HG03196 (cell line): Measurements from ENCODE around the gene C19orf47.
"Not testable (repeated sequence)": the region's sequence is repeated elsewhere in the genome, so short reads cannot be mapped to it uniquely, and the experiment has no call there.

ENCODE experiments used
- ATAC-seq: cut with Tn5 transposase; IDR thresholded peaks from one replicate; pipeline ENCODE4 v1.9.1; 2021; ENCODE audit not compliant: unreplicated experiment

The C19orf47 gene

GRCh38 chr19:40377876-40378385, 29.7 kb upstream of the C19orf47 start:
- ATAC-seq = no peak

DNA sequence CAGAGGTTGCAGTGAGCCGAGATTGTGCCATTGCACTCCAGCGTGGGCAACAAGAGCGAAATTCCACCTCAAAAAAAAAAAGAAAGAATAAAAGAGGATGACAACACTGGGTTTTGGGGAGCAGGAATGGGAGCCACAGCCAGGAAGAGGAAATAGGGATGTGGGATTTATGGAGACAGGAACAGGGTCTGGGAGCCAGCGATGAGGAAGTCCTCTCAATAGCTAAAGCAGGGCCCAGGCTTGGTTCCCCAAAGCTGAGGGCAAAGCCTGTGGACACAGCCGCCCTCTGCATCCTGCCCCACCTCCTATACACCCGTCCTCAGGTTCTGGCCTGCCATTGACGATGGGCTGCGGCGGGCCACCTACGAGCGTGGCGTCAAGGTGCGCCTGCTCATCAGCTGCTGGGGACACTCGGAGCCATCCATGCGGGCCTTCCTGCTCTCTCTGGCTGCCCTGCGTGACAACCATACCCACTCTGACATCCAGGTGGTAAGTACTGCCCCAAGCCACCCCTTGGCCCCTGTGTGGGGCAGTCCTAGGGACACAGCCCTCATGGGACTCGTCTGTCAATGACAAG, 28.2 kb upstream of the C19orf47 start:
- ATAC-seq = no peak

DNA sequence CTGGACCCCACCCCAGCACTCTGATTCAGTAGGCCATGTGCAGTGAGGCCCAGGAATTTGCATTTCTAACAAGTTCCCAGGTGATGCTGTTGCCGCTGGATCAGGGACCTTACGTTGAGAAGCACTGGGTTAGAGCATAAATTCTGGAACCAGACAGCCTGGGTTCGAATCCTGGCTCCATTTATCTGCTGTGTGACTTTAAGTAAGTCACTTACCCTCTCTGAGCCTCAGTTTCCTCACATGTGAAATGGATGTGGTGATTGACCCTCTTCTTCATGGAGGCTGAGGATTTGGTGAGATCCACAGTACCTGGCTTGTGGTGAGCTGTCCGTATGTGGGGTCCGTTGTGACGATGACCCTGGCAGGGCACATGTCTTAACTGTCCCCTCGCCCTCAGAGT, 25.9 kb upstream of the C19orf47 start:
- ATAC-seq = no peak

GRCh38 chr19:40371802-40372122, 23.6 kb upstream of the C19orf47 start:
- ATAC-seq = no peak

DNA sequence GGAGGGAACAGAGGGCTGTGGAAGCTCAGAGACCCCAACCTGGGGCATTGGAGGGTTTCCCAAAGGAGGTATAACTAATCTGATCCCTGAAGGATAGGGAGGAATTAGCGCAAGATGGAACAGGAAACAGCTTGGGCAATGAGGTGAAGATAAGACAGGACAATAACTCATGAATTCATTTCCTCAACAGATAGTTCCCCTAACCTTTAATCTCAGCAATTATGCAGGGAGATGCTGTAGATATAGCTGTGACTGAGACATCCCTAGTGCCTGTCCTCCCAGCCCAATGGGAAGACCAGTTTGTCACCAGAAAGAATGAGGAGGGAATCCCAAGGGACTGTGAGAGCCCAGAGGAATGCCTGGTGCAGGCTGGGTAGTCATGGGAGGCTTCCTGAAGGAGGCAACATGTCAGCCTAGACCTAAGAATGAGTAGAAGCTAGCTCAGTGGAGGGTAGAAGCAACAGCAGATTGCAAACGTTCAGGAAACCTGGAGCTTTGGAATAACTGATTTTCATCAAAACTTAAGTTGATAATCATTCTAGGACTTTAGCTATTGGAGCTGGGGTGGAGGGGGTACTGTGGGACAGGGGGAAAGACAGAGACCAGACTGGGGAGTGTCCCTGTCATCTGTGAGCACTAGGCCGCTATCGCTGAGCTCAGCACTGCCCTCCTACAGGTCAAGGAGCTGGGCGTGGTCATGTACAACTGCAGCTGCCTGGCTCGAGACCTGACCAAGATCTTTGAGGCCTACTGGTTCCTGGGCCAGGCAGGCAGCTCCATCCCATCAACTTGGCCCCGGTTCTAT, 23.0 kb upstream of the C19orf47 start:
- ATAC-seq = no peak

DNA sequence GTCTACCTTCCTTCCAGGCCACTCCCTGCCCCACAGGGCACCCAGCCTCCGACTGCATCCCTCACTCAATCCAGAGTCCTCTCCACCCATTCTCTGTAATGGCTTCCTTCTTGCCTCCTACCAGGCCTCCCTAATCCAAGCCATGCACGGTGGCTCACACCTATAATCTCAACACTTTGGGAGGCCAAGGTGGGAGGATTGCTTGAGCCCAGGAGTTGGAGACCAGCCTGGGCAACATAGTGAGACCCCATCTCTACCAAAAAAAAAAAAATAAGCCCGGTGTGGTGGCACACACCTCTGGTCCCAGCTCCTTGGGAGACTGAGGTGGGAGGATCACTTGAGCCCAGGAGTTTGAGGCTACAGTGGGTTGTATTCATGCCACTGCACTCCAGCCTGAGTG, 22.1 kb upstream of the C19orf47 start:
- not testable (repeated sequence) for ATAC-seq

GRCh38 chr19:40369797-40370196, 21.6 kb upstream of the C19orf47 start:
- no peak for ATAC-seq

- ATAC-seq = no peak
These were observed 19.6 kb upstream of the C19orf47 start for GRCh38 chr19:40367577-40368434.

DNA sequence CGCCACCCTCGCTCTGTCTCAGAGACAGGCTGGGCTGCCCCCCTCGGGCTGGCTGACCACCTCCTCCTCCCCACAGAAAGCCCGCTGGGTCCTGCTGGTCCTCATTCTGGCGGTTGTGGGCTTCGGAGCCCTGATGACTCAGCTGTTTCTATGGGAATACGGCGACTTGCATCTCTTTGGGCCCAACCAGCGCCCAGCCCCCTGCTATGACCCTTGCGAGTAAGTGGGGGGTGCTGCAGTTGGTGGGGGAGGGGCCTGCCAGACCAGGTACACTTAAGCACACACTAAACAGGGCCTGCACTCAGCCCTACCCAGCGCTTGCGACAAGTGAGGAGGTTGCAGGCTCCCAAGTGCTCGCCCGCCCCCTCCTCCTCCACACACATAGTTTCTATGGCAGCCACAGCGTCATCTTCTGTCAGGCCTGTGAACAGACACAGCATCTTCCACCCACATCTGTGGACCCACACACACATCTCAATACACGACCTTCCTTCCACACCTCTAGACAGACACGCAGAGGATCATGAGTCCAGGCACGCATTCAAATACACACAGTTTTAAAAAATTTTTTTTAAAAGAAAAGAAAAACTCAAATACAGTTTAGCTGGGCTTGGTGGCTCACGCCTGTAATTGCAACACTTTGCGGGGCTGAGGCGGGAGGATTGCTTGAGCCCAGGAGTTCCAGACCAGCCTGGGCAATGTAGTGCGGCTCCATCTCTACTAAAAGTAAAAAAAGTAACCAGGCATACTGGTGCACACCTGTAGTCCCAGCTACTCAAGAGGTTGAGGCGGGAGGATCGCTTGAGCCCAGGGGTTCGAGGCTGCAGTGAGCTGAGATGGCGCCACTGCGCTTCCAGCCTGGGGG, 18.7 kb upstream of the C19orf47 start:
- ATAC-seq = no peak

DNA sequence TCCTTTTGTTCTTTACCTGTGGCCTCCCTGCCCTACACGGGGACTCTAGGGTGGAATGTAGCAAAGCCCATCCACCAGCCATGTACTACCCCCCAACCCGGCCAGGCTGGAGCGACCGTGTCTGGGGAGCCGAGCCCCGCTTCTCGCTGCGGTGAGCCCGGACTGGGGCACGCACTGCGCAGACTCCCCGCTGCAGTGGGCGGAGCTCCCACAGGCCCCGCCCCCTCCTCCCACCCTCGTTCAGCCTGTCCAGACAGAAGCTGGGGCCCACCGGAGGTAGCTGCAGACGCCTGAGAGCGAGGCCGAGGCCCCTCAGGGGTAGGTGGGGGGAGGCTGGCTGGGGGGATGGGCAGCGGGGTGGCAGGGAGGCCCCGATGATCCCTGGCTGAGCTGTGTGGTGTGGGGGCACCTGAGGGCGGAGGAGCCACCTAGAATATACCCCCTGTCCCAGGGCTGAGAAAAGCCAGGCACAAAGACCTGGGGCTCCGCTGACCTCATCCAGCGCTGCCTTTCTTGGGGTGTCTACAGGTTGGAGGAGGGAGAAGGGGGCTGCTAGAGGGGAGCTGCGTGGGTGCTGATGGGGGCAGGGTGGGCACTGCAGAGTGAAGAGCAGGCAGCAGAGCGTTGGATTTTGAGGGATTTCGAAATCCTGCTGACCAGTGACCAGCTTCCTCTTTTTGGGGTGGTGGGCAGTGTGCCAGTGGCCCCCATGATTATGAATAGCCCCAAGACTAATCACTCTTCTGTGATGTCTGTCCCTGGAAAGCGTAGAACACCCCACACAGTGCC, 17.6 kb upstream of the C19orf47 start:
- no peak for ATAC-seq

DNA sequence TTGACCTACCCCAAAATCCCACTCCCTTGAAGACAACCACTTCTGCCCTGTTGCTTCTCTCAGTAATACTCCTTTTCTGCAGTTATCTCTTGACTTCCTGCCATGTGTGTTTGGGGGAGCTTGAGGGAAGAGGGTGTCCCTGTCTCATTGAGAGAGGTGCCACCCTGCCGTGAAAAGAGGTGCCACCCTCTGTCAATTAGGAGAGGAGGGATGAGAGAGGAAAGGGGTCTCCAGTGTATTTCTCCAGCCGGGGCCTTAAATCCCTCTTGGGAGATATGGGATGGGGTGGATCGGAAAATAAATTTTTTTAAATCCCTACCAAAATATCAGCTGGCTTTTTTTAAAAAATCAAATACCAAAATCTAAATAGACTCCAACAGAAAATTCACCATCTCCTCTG, 16.8 kb upstream of the C19orf47 start:
- no peak for ATAC-seq

DNA sequence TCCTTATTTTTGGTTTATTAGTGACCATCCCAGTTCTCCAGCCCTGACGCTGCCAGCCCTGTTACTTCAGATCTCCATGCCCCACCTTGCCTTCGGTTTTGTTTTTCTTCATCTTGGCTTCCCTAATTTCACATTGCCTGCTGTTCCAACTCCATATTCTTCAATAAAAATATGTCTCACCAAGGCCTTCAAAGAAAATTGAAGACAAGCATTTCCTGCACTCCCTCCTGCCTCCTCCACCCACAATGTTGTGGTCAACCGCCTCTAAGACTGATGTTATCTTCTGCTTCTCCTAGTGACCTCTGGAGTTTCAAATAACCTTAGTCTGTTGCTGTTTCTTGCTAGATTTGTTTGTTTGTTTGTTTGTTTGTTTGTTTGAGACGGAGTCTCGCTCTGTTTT, 14.9 kb upstream of the C19orf47 start:
- no peak for ATAC-seq

DNA sequence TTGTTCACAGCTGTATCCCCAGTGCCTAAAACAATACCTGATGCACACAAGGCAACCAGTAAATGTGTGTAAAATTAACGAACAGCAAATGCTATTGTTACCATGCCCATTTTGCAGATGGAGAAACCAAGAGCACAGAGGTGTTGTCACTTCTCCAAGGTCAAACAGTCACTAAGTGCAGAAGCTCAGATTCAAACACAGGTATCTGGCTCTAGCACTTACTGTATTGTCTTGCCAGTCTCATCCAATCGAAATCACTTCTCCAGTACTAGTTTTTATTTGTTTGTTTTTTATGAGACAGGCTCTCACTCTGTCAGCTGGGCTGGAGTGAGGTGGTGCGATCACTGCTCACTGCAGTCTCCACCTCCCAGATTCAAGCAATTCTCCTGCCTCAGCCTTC, 14.0 kb upstream of the C19orf47 start:
- ATAC-seq = no peak

- no peak for ATAC-seq
These were observed 12.6 kb upstream of the C19orf47 start for GRCh38 chr19:40360708-40361241.

GRCh38 chr19:40360020-40360707, 12.0 kb upstream of the C19orf47 start:
- ATAC-seq = no peak

DNA sequence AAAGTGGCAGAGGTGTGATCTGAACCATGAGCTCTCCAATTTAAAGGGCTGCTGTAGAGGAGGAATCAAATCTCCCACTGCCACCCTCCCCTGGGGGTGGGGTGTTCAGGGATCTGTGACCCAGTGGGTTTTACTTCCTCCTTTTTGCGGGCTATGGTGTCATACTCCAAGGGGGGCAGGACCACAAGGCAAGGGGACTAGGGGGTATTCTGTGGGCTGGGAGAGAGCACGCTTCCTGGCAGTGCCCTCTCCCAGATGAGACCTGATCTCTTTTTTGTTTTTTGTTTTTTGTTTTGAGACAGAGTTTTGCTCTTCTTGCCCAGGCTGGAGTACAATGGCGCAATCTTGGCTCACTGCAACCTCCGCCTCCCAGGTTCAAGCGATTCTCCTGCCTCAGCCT, 10.6 kb upstream of the C19orf47 start:
- no peak for ATAC-seq

DNA sequence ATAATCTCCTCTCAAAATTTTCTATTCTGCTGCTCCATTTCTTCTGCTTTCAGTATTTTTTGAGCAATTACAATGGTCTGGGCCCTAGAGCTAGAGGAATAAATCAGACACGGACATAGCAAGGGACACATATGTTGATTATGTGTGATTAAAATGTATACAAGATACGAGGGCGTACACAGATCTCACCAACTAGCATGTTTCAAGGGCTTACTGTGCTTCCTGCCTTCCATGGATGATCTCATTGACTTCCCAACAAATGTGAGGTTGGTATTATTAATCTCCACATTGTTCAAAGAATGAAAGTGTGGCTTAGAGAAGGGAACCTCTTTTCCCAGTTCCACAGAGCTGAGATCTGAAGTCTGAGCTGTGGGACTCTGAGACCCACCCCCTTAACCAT, 9.4 kb upstream of the C19orf47 start:
- no peak for ATAC-seq

DNA sequence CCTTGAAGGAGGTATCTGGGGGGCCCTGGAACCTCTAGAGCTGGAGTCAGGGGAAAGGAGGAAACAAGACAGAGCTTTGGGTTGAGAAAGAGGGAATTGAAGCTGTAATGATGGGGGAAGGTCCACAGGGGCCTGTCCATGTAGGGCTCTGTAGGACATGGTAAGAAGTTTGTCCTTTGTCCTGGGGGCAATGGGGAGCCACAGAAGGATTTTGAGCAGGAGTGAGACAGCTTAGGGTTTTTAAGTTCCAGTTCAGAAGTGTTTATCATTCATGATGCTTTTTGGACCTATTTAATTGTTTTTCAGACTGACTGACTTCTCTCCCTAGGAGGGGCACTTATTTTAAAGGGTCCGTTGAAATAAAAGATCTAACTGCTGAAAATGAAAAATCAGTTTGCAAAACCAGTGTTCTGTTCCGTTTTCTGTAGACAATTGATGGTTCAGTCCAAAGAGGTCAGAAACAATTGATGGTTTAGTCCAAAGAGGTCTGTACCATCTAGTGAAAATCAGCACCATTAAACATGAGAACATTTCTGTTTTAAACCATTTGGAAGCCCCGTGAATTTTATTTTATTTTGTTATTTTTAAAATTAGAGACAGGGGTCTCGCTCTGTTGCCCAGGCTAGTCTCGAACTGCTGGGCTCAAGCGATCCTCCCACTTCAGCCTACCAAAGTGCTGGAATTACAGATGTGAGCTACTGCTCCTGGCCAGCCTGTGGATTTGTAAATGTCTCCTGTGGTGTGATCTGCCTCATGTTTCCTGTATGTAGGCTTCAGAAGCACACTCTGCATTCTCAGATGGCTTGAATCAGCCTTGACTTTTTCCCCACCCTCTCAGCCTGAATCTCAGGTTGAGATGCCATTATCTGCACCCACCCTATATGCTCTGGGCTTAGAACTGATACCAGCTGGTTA, 8.7 kb upstream of the C19orf47 start:
- ATAC-seq = no peak
